Smooth muscle cell (in vitro differentiated cells): ENCODE measurements around the gene TBC1D8. TPM values are rescaled to one million over a fixed set of nuclear protein-coding genes. Genes with fewer than 3 reads are reported as not detected.

Source experiments
- DNase-seq: peaks from one replicate; lab custom pipeline; 2025; ENCODE audit not compliant: unreplicated experiment; lab: John Stamatoyannopoulos, UW
- H2AFZ ChIP-seq: fragments of 200-600 bp; sonication (generic); 2 replicates; pipeline ENCODE4 v1.6.0; 2016; ENCODE audit warnings: antibody characterized with exemption, low read depth, mild to moderate bottlenecking
- H3F3A ChIP-seq: fragments of 200-600 bp; sonication (generic); 2 replicates; pipeline ENCODE4 v1.6.0; 2017; ENCODE audit warnings: antibody characterized with exemption, low read depth
- H3K27ac ChIP-seq: fragments of 200-600 bp; sonication (generic); 2 replicates; pipeline ENCODE4 v1.5.1; 2016; ENCODE audit warnings: low read depth, mild to moderate bottlenecking
- H3K27me3 ChIP-seq: fragments of 200-600 bp; sonication (generic); 2 replicates; pipeline ENCODE4 v1.6.1; 2016; ENCODE audit warnings: low read depth, mild to moderate bottlenecking
- H3K36me3 ChIP-seq: fragments of 200-600 bp; sonication (generic); 2 replicates; pipeline ENCODE4 v1.5.1; 2016; ENCODE audit warnings: low read depth
- H3K4me1 ChIP-seq: fragments of 200-600 bp; sonication (generic); 2 replicates; pipeline ENCODE4 v1.5.1; 2016; ENCODE audit warnings: low read depth
- H3K4me2 ChIP-seq: fragments of 200-600 bp; sonication (generic); 2 replicates; pipeline ENCODE4 v1.6.0; 2016; ENCODE audit warnings: mild to moderate bottlenecking
- H3K4me3 ChIP-seq: fragments of 200-600 bp; sonication (generic); 2 replicates; pipeline ENCODE4 v1.5.1; 2016; ENCODE audit warnings: mild to moderate bottlenecking
- H3K79me2 ChIP-seq: fragments of 200-600 bp; sonication (generic); 2 replicates; pipeline ENCODE4 v1.6.0; 2016; ENCODE audit warnings: low read depth, mild to moderate bottlenecking
- H3K9ac ChIP-seq: fragments of 200-600 bp; sonication (generic); 2 replicates; pipeline ENCODE4 v1.6.0; 2016; ENCODE audit warnings: low read depth
- H3K9me3 ChIP-seq: fragments of 200-600 bp; sonication (generic); replicated peaks from 2 replicates; pipeline ENCODE4 v1.5.1; 2016; ENCODE audit warnings: low read depth
- H4K20me1 ChIP-seq: fragments of 200-600 bp; sonication (generic); 2 replicates; pipeline ENCODE4 v1.6.0; 2016; ENCODE audit warnings: low read depth
- WGBS: methylation state at CpG from one replicate; pipeline ENCODE4 v1.1.7; 2016; ENCODE audit warnings: low lambda C conversion rate; 5-methylcytosine and 5-hydroxymethylcytosine counted together
- polyA plus RNA-seq: library from polyadenylated mRNA; unstranded; fragments of >200 nt; fragmentation: Nextera tagmentation; extraction: Ambion mirVana; gene quantifications from 2 replicates; pipeline ENCODE4 v1.2.1, GENCODE V29; 2016
- total RNA-seq: library from RNA; depleted of rRNA; stranded (reverse); fragments of >200 nt; gene quantifications from 2 replicates; pipeline ENCODE4 v1.2.3, GENCODE V29; 2014
- TF ChIP-seq, protein P1 (sequence below): fragments of 200-600 bp; sonication (generic); IDR thresholded peaks from 2 replicates; pipeline ENCODE4 v1.5.1; 2017; ENCODE audit warnings: borderline replicate concordance, mild to moderate bottlenecking, antibody characterized with exemption; ENCODE audit not compliant: insufficient read depth, poor library complexity, severe bottlenecking

TBC1D8 gene
- total and polyA plus RNA-seq, 2 experiments from 2014 or later: 0.89 to 15.1 TPM

DNA sequence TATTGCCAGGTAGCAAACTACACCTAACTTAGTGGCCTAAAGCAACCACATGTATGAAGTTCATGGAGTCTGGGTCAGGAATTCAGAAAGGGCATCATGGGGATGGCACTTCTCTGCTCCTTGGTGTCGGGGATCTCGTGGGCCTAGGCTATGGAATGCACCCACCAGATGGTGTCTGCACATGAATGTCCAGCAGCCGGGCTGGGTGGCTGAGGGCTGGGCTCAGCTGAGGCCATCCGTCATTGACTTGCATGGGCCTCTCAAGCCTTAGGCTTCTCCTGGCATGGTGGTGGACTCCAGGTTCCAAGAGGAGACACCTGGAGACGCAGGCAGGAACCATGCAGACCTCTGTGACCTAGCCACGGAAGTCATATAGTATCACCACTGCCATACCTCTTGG is 175.1 kb downstream of the TBC1D8 start:
- H3K27me3 ChIP-seq: no peaks in the 10 kb centered on the region
- H3K4me3 ChIP-seq: no peak overlapping the region
- peak overlapping the region; percentile 95 for H3K27ac ChIP-seq
- H3K79me2 ChIP-seq: no peaks in the 10 kb centered on the region
- no peaks in the 10 kb centered on the region for H3K9me3 ChIP-seq
- TF ChIP-seq, protein P1, sequence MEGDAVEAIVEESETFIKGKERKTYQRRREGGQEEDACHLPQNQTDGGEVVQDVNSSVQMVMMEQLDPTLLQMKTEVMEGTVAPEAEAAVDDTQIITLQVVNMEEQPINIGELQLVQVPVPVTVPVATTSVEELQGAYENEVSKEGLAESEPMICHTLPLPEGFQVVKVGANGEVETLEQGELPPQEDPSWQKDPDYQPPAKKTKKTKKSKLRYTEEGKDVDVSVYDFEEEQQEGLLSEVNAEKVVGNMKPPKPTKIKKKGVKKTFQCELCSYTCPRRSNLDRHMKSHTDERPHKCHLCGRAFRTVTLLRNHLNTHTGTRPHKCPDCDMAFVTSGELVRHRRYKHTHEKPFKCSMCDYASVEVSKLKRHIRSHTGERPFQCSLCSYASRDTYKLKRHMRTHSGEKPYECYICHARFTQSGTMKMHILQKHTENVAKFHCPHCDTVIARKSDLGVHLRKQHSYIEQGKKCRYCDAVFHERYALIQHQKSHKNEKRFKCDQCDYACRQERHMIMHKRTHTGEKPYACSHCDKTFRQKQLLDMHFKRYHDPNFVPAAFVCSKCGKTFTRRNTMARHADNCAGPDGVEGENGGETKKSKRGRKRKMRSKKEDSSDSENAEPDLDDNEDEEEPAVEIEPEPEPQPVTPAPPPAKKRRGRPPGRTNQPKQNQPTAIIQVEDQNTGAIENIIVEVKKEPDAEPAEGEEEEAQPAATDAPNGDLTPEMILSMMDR: no peak
- H3K4me2 ChIP-seq: peak overlapping the region; percentile 74
- H3K4me1 ChIP-seq: no peaks in the 10 kb centered on the region
- H3F3A ChIP-seq: peaks cover 18% of the 10 kb centered on the region
- no peaks in the 10 kb centered on the region for H4K20me1 ChIP-seq
- H3K36me3 ChIP-seq: no peaks in the 10 kb centered on the region
- DNase-seq: no peak
- H3K9ac ChIP-seq: no peak overlapping the region
- H2AFZ ChIP-seq: no peak overlapping the region
- WGBS: 92% methylated on average over 6 of the region's 6 CpGs

DNA sequence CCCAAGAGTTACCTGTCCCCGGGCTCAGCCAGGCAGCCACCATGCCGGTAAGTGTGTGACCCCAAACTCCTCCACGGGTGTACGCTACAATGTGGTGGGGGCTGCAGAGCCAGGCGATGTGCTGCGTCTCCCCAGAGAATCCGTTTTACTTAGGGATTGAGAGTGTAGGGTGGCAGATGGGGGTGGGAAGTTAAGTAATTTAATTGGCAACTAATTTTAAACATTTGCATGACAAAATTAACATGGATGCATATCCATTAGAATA is 175.7 kb downstream of the TBC1D8 start:
- no peaks in the 10 kb centered on the region for H3K79me2 ChIP-seq

DNA sequence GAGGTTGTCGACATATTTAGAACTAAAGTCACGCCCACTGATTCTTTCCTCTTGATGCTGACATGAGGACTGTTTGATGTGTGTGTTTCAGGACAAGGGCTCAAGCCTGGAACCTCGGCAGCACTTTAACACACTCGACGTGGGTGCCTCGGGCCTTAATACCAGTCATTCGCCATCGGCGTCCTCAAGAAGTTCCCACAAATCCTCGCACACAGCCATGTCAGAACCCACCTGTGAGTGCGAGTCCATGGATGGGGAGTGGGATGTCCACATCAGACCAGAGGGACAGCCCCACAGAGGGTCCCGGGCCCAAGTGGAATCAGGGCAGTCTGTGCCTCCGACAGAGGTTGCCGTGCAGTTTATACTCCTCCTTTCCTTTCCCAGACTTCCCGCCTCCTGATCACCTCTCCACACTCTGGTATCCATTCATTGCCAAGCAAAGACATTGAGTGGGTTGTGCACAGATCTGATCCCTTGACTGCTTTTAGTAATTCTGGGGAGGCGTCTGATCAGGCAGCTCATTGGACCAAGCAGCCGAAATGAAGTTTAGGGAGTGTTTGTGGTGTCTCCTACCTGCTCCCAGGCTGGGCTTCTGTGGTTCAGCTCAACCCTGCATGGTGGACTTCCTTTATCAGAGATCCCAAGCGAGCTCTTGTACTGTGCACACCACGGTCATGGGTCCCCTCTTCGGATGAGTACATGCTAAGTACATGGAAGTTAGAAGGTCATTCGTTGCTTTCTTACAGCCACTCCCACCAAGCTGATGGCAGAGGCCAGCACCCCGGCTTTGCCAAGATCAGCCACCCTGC is 176.3 kb downstream of the TBC1D8 start:
- Histone ChIP-seq H4K20me1 (no peaks in the 10 kb centered on the region), H3K27me3 (no peaks in the 10 kb centered on the region), H3K9me3 (no peaks in the 10 kb centered on the region), H3K4me3 (no peak overlapping the region), H3K4me1 (no peaks in the 10 kb centered on the region), H3K27ac (no peak overlapping the region), H2AFZ (no peak overlapping the region), H3K4me2 (no peak overlapping the region), H3F3A (peaks cover 18% of the 10 kb centered on the region), H3K79me2 (no peaks in the 10 kb centered on the region), H3K36me3 (no peaks in the 10 kb centered on the region), H3K9ac (no peak overlapping the region)
- no peak for DNase-seq
- 91% methylated on average over 22 of the region's 22 CpGs for WGBS
- TF ChIP-seq, protein P1: no peak

More for the DNA sequence above, 175.7 kb downstream of the TBC1D8 start:
- Histone ChIP-seq H3K9ac (no peak overlapping the region), H3K4me3 (no peak overlapping the region), H2AFZ (no peak overlapping the region), H3K4me2 (no peak overlapping the region), H3K27ac (no peak overlapping the region), H4K20me1 (no peaks in the 10 kb centered on the region), H3K4me1 (no peaks in the 10 kb centered on the region), H3K27me3 (no peaks in the 10 kb centered on the region), H3F3A (peaks cover 18% of the 10 kb centered on the region), H3K9me3 (no peaks in the 10 kb centered on the region), H3K36me3 (no peaks in the 10 kb centered on the region)
- TF ChIP-seq, protein P1: no peak
- 97% methylated on average over 7 of the region's 7 CpGs for WGBS
- no peak for DNase-seq

DNA sequence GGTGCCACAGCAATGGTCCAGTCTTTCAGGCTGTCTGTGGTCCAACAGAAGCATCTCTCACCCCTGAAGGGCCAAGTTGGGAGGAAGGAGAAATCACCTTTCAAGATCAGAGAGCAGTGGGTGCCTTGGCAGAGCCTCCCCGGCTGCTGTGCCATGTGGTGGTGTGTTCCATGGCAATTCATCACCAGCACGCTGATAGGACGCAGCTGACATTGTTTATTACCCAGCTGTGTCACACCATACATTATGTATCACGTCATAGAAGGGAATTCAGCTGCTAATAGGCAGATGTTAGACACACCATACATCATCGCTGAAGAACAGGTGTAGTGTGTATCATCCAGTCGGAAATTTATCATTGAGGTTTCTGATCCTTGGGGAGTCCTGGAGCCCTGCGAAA is 178.7 kb downstream of the TBC1D8 start:
- H3K9ac ChIP-seq: no peak overlapping the region
- TF ChIP-seq, protein P1: no peak
- H3K36me3 ChIP-seq: no peaks in the 10 kb centered on the region

More for the DNA sequence above, 178.7 kb downstream of the TBC1D8 start:
- H2AFZ ChIP-seq: no peak overlapping the region
- H3K27me3 ChIP-seq: no peaks in the 10 kb centered on the region
- H3F3A ChIP-seq: peaks cover 14% of the 10 kb centered on the region
- no peaks in the 10 kb centered on the region for H3K9me3 ChIP-seq
- H3K4me3 ChIP-seq: no peak overlapping the region
- WGBS: 91% methylated on average over 7 of the region's 7 CpGs
- H4K20me1 ChIP-seq: no peaks in the 10 kb centered on the region
- no peak overlapping the region for H3K27ac ChIP-seq
- DNase-seq: no peak
- no peaks in the 10 kb centered on the region for H3K79me2 ChIP-seq
- no peak overlapping the region for H3K4me2 ChIP-seq
- H3K4me1 ChIP-seq: no peaks in the 10 kb centered on the region
